Liver (tissue), 9 donors: ENCODE measurements around the gene ZCCHC4. TPM values are rescaled to one million over a fixed set of nuclear protein-coding genes. Genes with fewer than 3 reads are reported as not detected.

Experiments used
- DNase-seq: peaks from one replicate; pipeline ENCODE4 v3.0.0-alpha.2; 2017; ENCODE audit warnings: low spot score
- H3K27ac ChIP-seq, 2 donors: one replicate each; pipeline ENCODE4 v1.7.0; 2013; ENCODE audit warnings: inconsistent platforms in 2 of 2, low read length in 2 of 2, control low read depth in 1 of 2, low read depth in 1 of 2, mild to moderate bottlenecking in 1 of 2
- H3K27me3 ChIP-seq, 4 donors: one replicate each; pipeline versions ENCODE4 v1.6.1 to v1.7.0; 2013; ENCODE audit warnings: low read length in 3 of 4, inconsistent platforms in 1 of 4, mild to moderate bottlenecking in 1 of 4, moderate library complexity in 1 of 4; ENCODE audit not compliant: control insufficient read depth in 4 of 4, insufficient read depth in 4 of 4
- H3K36me3 ChIP-seq, 4 donors: one replicate each; pipeline versions ENCODE4 v1.6.1 to v1.7.0; 2013; ENCODE audit warnings: low read length in 3 of 4, mild to moderate bottlenecking in 3 of 4, low read depth in 1 of 4, moderate library complexity in 1 of 4; ENCODE audit not compliant: control insufficient read depth in 4 of 4, insufficient read depth in 3 of 4
- H3K4me1 ChIP-seq, 4 donors: one replicate each; pipeline versions ENCODE4 v1.6.1 to v1.7.0; 2013; ENCODE audit warnings: low read length in 3 of 4, mild to moderate bottlenecking in 3 of 4, moderate library complexity in 1 of 4; ENCODE audit not compliant: control insufficient read depth in 4 of 4, insufficient read depth in 4 of 4
- H3K4me3 ChIP-seq, 3 donors: one replicate each; pipeline versions ENCODE4 v1.6.1 to v1.7.0; 2013; ENCODE audit warnings: low read length in 3 of 3, control low read depth in 1 of 3, low read depth in 1 of 3, mild to moderate bottlenecking in 1 of 3
- H3K9ac ChIP-seq, 2 donors: one replicate each; pipeline ENCODE4 v1.7.0; 2013; ENCODE audit warnings: low read length in 2 of 2, mild to moderate bottlenecking in 2 of 2, moderate library complexity in 2 of 2, control low read depth in 1 of 2, low read depth in 1 of 2
- H3K9me3 ChIP-seq, 4 donors: one replicate each; pipeline versions ENCODE4 v1.6.1 to v1.7.0; 2013; ENCODE audit warnings: low read length in 3 of 4; ENCODE audit not compliant: control insufficient read depth in 4 of 4
- ATF3 ChIP-seq: IDR thresholded peaks from 2 replicates; pipeline ENCODE4 v1.6.1; 2016; ENCODE audit warnings: antibody characterized with exemption
- CTCF ChIP-seq: fragments of 150-350 bp; IDR thresholded peaks from 2 replicates; pipeline ENCODE4 v1.5.1; 2017; ENCODE audit warnings: improper control_type of control experiment, low read depth, low read length; ENCODE audit not compliant: missing input control
- FOXA1 ChIP-seq: IDR thresholded peaks from 2 replicates; pipeline ENCODE4 v1.6.1; 2016; ENCODE audit warnings: antibody characterized with exemption
- FOXA2 ChIP-seq: IDR thresholded peaks from 2 replicates; pipeline ENCODE4 v1.6.1; 2016; ENCODE audit warnings: antibody characterized with exemption
- GABPA ChIP-seq, 2 donors: IDR thresholded peaks in 1 of 2; conservative IDR thresholded peaks in 1 of 2; 2 replicates each; pipeline ENCODE4 v1.6.1; 2016; ENCODE audit warnings: antibody characterized with exemption in 2 of 2, mild to moderate bottlenecking in 1 of 2, moderate library complexity in 1 of 2
- HNF4A ChIP-seq, 2 donors: conservative IDR thresholded peaks; 2 replicates each; pipeline ENCODE4 v1.6.1; 2016; ENCODE audit warnings: antibody characterized with exemption in 2 of 2, mild to moderate bottlenecking in 2 of 2
- HNF4G ChIP-seq: IDR thresholded peaks from 2 replicates; pipeline ENCODE4 v1.6.1; 2016; ENCODE audit warnings: antibody characterized with exemption
- JUND ChIP-seq, 2 donors: IDR thresholded peaks; 2 replicates each; pipeline ENCODE4 v1.6.1; 2016; ENCODE audit warnings: antibody characterized with exemption in 2 of 2
- MAX ChIP-seq: IDR thresholded peaks from 2 replicates; pipeline ENCODE4 v1.6.1; 2016; ENCODE audit warnings: antibody characterized with exemption
- NR2F2 ChIP-seq: IDR thresholded peaks from 2 replicates; pipeline ENCODE4 v1.6.1; 2016; ENCODE audit warnings: antibody characterized with exemption
- RAD21 ChIP-seq, 2 donors: IDR thresholded peaks; 2 replicates each; pipeline ENCODE4 v1.6.1; 2016; ENCODE audit warnings: antibody characterized with exemption in 2 of 2, mild to moderate bottlenecking in 2 of 2
- REST ChIP-seq: IDR thresholded peaks from 2 replicates; pipeline ENCODE4 v1.6.1; 2016; ENCODE audit warnings: antibody characterized with exemption, mild to moderate bottlenecking
- RXRA ChIP-seq, 2 donors: IDR thresholded peaks; 2 replicates each; pipeline ENCODE4 v1.6.1; 2017 to 2018; ENCODE audit warnings: antibody characterized with exemption in 2 of 2, mild to moderate bottlenecking in 1 of 2
- SP1 ChIP-seq: IDR thresholded peaks from 2 replicates; pipeline ENCODE4 v1.6.1; 2018; ENCODE audit warnings: antibody characterized with exemption, mild to moderate bottlenecking
- TAF1 ChIP-seq: conservative IDR thresholded peaks from 2 replicates; pipeline ENCODE4 v1.6.1; 2016; ENCODE audit warnings: antibody characterized with exemption, mild to moderate bottlenecking
- YY1 ChIP-seq: IDR thresholded peaks from 2 replicates; pipeline ENCODE4 v1.6.1; 2016; ENCODE audit warnings: antibody characterized with exemption, mild to moderate bottlenecking
- ZBTB33 ChIP-seq: IDR thresholded peaks from 2 replicates; pipeline ENCODE4 v1.6.1; 2016; ENCODE audit warnings: antibody characterized with exemption
- WGBS: extraction: QIAGEN DNeasy Blood & Tissue Kit; methylation state at CpG from one replicate; pipeline ENCODE4 v1.1.7; 2013; 5-methylcytosine and 5-hydroxymethylcytosine counted together
- polyA plus RNA-seq, 2 donors: library from polyadenylated mRNA; stranded (reverse) in 1 of 2; unstranded in 1 of 2; fragments of 200-250 nt in 1 of 2; fragments of >200 nt in 1 of 2; fragmentation: Nextera tagmentation in 1 of 2; extraction: Ambion mirVana in 1 of 2; gene quantifications; one replicate each; pipeline versions ENCODE4 v1.2.1 to v1.2.3, GENCODE V29; 2013 to 2015
- total RNA-seq, 2 donors: library from RNA; depleted of rRNA; stranded (reverse); fragments of >200 nt; gene quantifications; one replicate each; pipeline ENCODE4 v1.2.3, GENCODE V29; 2014
- donor health status: healthy.
- donor health status: healthy.
- donor health status: healthy.
- donor health status: healthy.
- donor health status: healthy.

Gene ZCCHC4
- total and polyA plus RNA-seq, 4 donors: 2.1 to 7.4 (median 4.6) TPM

- no peak for DNase-seq
- no peak overlapping the region for H3K9ac ChIP-seq
- H3K36me3 ChIP-seq: peaks cover 2 to 27% (median 11%) of the 10 kb centered on the region in 4 donors
- no peak overlapping the region for H3K4me3 ChIP-seq
- no peaks in the 10 kb centered on the region for H3K27me3 ChIP-seq
- H3K27ac ChIP-seq: no peak overlapping the region
- H3K9me3 ChIP-seq: no peaks in the 10 kb centered on the region
- TF ChIP-seq FOXA1: no peak
- no peak for TF ChIP-seq JUND (IDR thresholded peaks at IDR 0.05)
- no peak for TF ChIP-seq REST
- TF ChIP-seq ATF3: no peak
- no peak for TF ChIP-seq RAD21 (IDR thresholded peaks at IDR 0.05)
- TF ChIP-seq SP1: no peak
- TF ChIP-seq CTCF: no peak
- no peak for TF ChIP-seq HNF4A (conservative IDR thresholded peaks at IDR 0.05)
- TF ChIP-seq YY1: no peak
- no peak for TF ChIP-seq GABPA (IDR thresholded peaks at IDR 0.05 in 1 of 2, conservative IDR thresholded peaks at IDR 0.05 in 1 of 2)
- no peaks in the 10 kb centered on the region for H3K4me1 ChIP-seq
- 98% methylated on average over 3 of the region's 3 CpGs for WGBS
Measured at GRCh38 chr4:25271866-25272265, 40.7 kb upstream of the ZCCHC4 start.

- DNase-seq: no peak
- Histone ChIP-seq H3K27ac (no peak overlapping the region), H3K4me1 (no peaks in the 10 kb centered on the region), H3K9ac (no peak overlapping the region), H3K27me3 (no peaks in the 10 kb centered on the region), H3K9me3 (no peaks in the 10 kb centered on the region), H3K4me3 (no peak overlapping the region), H3K36me3 (peaks cover 0 to 24% (median 19%) of the 10 kb centered on the region in 4 donors)
- WGBS: 86% methylated on average over 4 of the region's 4 CpGs
- no peak for TF ChIP-seq RAD21 (IDR thresholded peaks at IDR 0.05)
- no peak for TF ChIP-seq SP1
- TF ChIP-seq CTCF: no peak
- no peak for TF ChIP-seq TAF1
- no peak for TF ChIP-seq REST
- TF ChIP-seq YY1: no peak
- no peak for TF ChIP-seq JUND (IDR thresholded peaks at IDR 0.05)
- TF ChIP-seq GABPA (IDR thresholded peaks at IDR 0.05 in 1 of 2, conservative IDR thresholded peaks at IDR 0.05 in 1 of 2): no peak
- no peak for TF ChIP-seq MAX
- TF ChIP-seq HNF4A (conservative IDR thresholded peaks at IDR 0.05): no peak
- TF ChIP-seq FOXA2: no peak
- TF ChIP-seq ATF3: no peak
- TF ChIP-seq NR2F2: no peak
- TF ChIP-seq RXRA (IDR thresholded peaks at IDR 0.05): no peak
- TF ChIP-seq ZBTB33: no peak
- no peak for TF ChIP-seq FOXA1
- TF ChIP-seq HNF4G: no peak
Measured at GRCh38 chr4:25280210-25280609, 32.4 kb upstream of the ZCCHC4 start.
